ENCODE data around the gene ITM2A.

Gene ITM2A

DNA sequence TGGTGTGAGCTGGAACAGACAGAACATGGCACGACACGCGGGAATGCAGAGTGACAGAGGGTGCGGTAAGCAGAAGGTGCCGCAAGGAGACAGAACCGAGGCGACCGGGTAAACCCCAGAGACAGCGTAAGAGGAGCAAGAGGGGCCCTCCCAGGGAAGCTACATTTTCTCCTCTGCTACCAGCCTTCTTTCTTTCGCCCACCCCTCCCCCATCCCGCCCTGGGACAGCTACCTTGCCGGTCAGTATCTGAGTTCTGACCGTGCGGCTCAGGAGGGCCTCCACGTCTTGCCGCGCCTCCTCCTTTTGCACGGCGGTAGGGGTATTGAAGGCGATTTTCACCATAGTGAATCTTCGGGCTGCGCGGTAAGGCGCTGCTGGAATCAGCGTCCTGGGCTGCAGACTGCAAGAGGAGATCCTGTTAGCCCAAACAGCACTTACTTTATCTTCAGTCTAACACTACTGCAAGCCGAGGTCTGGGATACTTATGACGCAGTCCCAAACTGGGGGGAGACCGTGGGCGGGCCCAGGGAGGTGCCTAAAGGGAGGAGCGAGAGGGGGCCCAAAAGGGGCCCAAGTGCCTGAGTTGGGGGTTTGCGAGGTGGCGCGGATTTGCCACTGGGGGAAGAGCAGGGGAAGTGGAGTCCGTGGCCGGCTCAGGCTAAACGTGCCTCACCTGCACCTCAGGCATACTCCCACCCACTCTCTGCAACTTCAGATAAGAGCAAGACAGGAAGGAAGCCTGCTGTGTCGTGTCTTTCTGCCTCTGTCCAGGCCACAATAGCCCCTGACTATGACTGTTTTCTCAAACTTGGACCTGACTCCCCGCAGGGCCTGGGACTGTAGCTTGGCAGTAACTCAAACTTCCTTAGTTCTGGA lies at the start of gene ITM2A:
TSS of gene ITM2A (minus strand) at position 462 of the 877 bp plus-strand sequence. CDS start at position 343, 119 bp downstream.
- Histone ChIP-seq H3K27ac (ENCODE audit: low read length) (no peak within 1 kb of the TSS), H3K4me3 (ENCODE audit: low read length) (peak within 1 kb of the TSS; percentile 55; the same call in 1 of the 2 replicates), H3K36me3 (ENCODE audit: control insufficient read depth, insufficient read depth, low read length) (no peaks in the 10 kb centered on the region), H3K4me1 (ENCODE audit: control insufficient read depth, insufficient read depth, low read length) (no peaks in the 10 kb centered on the region), H3K27me3 (ENCODE audit: control insufficient read depth, insufficient read depth, low read length) (no peaks in the 10 kb centered on the region), H3K9me3 (ENCODE audit: control insufficient read depth, insufficient read depth, low read length) (no peaks in the 10 kb centered on the region)
- no peak for DNase-seq (ENCODE audit: low read depth, low spot score)
- WGBS (ENCODE audit: insufficient coverage, insufficient read length), result no CpG with 5 or more reads among the region's 38 CpGs

DNA sequence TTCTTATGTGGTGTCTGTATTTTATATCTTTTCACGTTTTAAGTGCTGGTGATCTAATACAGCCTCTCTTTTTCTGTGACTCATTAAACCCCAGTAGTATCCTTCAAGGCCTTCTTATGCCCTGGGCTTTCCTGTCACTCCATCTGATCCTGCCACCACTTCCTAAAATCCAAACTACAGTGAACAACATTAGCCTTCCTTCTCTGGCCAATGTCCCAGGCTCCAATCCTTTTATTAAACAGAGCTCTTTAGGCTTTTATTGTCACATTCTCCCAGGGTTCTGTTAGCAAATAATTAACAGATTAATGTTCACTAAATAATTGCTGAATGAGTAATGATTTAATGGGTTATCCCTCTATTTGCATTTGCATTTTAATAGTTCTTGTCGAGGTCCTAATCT lies 47.9 kb upstream of the ITM2A start:
- Histone ChIP-seq H3K36me3 (ENCODE audit: control insufficient read depth, insufficient read depth, low read length) (no peaks in the 10 kb centered on the region), H3K27ac (ENCODE audit: low read length) (no peak overlapping the region), H3K27me3 (ENCODE audit: control insufficient read depth, insufficient read depth, low read length) (no peaks in the 10 kb centered on the region), H3K4me1 (ENCODE audit: control insufficient read depth, insufficient read depth, low read length) (no peaks in the 10 kb centered on the region), H3K4me3 (ENCODE audit: low read length) (no peak overlapping the region), H3K9me3 (ENCODE audit: control insufficient read depth, insufficient read depth, low read length) (no peaks in the 10 kb centered on the region)
- WGBS (ENCODE audit: insufficient coverage, insufficient read length), result no CpG with 5 or more reads among the region's 2 CpGs
- DNase-seq (ENCODE audit: low read depth, low spot score), result no peak

DNA sequence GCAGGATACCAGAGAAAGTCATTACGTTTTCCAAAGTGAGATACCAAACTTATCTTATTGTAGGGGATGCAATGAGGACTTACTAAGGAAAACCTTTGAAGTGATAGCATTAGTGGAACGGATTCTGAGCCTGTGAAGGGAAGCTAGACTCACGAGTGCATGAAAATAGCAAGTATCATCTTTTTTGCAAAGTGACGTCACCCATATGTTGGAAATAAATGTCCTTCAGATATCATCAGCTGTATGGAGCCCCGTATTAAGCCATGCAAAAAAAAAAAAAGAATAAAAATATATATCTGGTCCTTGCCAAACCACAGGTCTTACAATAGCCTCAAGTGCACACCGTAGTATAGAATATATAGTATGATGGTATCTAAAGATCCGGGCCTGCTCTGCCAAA lies 46.8 kb upstream of the ITM2A start:
- H3K4me3 ChIP-seq (ENCODE audit: low read length), result no peak overlapping the region
- WGBS (ENCODE audit: insufficient coverage, insufficient read length), result no CpG with 5 or more reads among the region's 7 CpGs
- no peaks in the 10 kb centered on the region for H3K9me3 ChIP-seq (ENCODE audit: control insufficient read depth, insufficient read depth, low read length)
- no peaks in the 10 kb centered on the region for H3K4me1 ChIP-seq (ENCODE audit: control insufficient read depth, insufficient read depth, low read length)
- H3K27ac ChIP-seq (ENCODE audit: low read length), result no peak overlapping the region
- no peaks in the 10 kb centered on the region for H3K36me3 ChIP-seq (ENCODE audit: control insufficient read depth, insufficient read depth, low read length)
- H3K27me3 ChIP-seq (ENCODE audit: control insufficient read depth, insufficient read depth, low read length), result no peaks in the 10 kb centered on the region
- DNase-seq (ENCODE audit: low read depth, low spot score), result no peak

- no peak for DNase-seq (ENCODE audit: low read depth, low spot score)
- Histone ChIP-seq H3K36me3 (ENCODE audit: control insufficient read depth, insufficient read depth, low read length) (no peaks in the 10 kb centered on the region), H3K4me3 (ENCODE audit: low read length) (no peak overlapping the region), H3K4me1 (ENCODE audit: control insufficient read depth, insufficient read depth, low read length) (no peaks in the 10 kb centered on the region), H3K27ac (ENCODE audit: low read length) (no peak overlapping the region), H3K27me3 (ENCODE audit: control insufficient read depth, insufficient read depth, low read length) (no peaks in the 10 kb centered on the region), H3K9me3 (ENCODE audit: control insufficient read depth, insufficient read depth, low read length) (no peaks in the 10 kb centered on the region)
- no CpG with 5 or more reads among the region's 6 CpGs for WGBS (ENCODE audit: insufficient coverage, insufficient read length)
These were observed 45.8 kb upstream of the ITM2A start for GRCh38 chrX:79412972-79413371.

GRCh38 chrX:79412166-79412565 lies 45.0 kb upstream of the ITM2A start:
- no CpG with 5 or more reads among the region's 3 CpGs for WGBS (ENCODE audit: insufficient coverage, insufficient read length)

GRCh38 chrX:79409657-79410056 lies 42.5 kb upstream of the ITM2A start:
- no peak overlapping the region for H3K4me3 ChIP-seq (ENCODE audit: low read length)
- no peaks in the 10 kb centered on the region for H3K4me1 ChIP-seq (ENCODE audit: control insufficient read depth, insufficient read depth, low read length)
- no peaks in the 10 kb centered on the region for H3K27me3 ChIP-seq (ENCODE audit: control insufficient read depth, insufficient read depth, low read length)
- no peaks in the 10 kb centered on the region for H3K9me3 ChIP-seq (ENCODE audit: control insufficient read depth, insufficient read depth, low read length)
- H3K27ac ChIP-seq (ENCODE audit: low read length), result no peak overlapping the region
- no peaks in the 10 kb centered on the region for H3K36me3 ChIP-seq (ENCODE audit: control insufficient read depth, insufficient read depth, low read length)
- DNase-seq (ENCODE audit: low read depth, low spot score), result no peak

More at GRCh38 chrX:79412166-79412565, 45.0 kb upstream of the ITM2A start:
- Histone ChIP-seq H3K4me1 (ENCODE audit: control insufficient read depth, insufficient read depth, low read length) (no peaks in the 10 kb centered on the region), H3K4me3 (ENCODE audit: low read length) (no peak overlapping the region), H3K27ac (ENCODE audit: low read length) (no peak overlapping the region), H3K36me3 (ENCODE audit: control insufficient read depth, insufficient read depth, low read length) (no peaks in the 10 kb centered on the region), H3K27me3 (ENCODE audit: control insufficient read depth, insufficient read depth, low read length) (no peaks in the 10 kb centered on the region), H3K9me3 (ENCODE audit: control insufficient read depth, insufficient read depth, low read length) (no peaks in the 10 kb centered on the region)
- no peak for DNase-seq (ENCODE audit: low read depth, low spot score)

- H3K9me3 ChIP-seq (ENCODE audit: control insufficient read depth, insufficient read depth, low read length), result no peaks in the 10 kb centered on the region
- H3K4me1 ChIP-seq (ENCODE audit: control insufficient read depth, insufficient read depth, low read length), result no peaks in the 10 kb centered on the region
- H3K27me3 ChIP-seq (ENCODE audit: control insufficient read depth, insufficient read depth, low read length), result no peaks in the 10 kb centered on the region
- no peak for DNase-seq (ENCODE audit: low read depth, low spot score)
- no peak overlapping the region for H3K4me3 ChIP-seq (ENCODE audit: low read length)
- no CpG with 5 or more reads among the region's 3 CpGs for WGBS (ENCODE audit: insufficient coverage, insufficient read length)
- H3K27ac ChIP-seq (ENCODE audit: low read length), result no peak overlapping the region
- no peaks in the 10 kb centered on the region for H3K36me3 ChIP-seq (ENCODE audit: control insufficient read depth, insufficient read depth, low read length)
These were observed 41.6 kb upstream of the ITM2A start for GRCh38 chrX:79408623-79409322.

DNA sequence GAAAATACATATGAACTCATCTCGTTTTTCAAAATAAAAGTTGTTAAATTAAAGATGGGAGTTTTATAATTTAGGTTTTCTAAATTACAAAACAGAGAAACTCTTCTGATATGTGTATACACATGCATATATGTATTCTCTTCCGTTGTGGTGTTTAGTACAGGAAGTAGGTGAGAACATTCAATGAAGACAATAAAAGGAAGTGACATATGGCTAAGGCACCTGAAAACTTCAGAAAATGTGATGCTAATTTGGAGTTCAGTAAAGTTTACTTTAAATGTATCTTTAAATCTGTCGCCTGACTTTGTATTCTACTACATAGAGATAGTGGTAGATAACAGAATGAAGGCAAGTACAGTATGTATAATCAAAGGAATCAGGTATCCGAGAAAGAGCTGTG lies 33.5 kb upstream of the ITM2A start:
- H3K27ac ChIP-seq (ENCODE audit: low read length), result no peak overlapping the region
- no peak for DNase-seq (ENCODE audit: low read depth, low spot score)
- no peak overlapping the region for H3K4me3 ChIP-seq (ENCODE audit: low read length)
- H3K36me3 ChIP-seq (ENCODE audit: control insufficient read depth, insufficient read depth, low read length), result no peaks in the 10 kb centered on the region
- no peaks in the 10 kb centered on the region for H3K4me1 ChIP-seq (ENCODE audit: control insufficient read depth, insufficient read depth, low read length)
- H3K9me3 ChIP-seq (ENCODE audit: control insufficient read depth, insufficient read depth, low read length), result no peaks in the 10 kb centered on the region
- no peaks in the 10 kb centered on the region for H3K27me3 ChIP-seq (ENCODE audit: control insufficient read depth, insufficient read depth, low read length)
- no CpG with 5 or more reads among the region's 4 CpGs for WGBS (ENCODE audit: insufficient coverage, insufficient read length)

DNA sequence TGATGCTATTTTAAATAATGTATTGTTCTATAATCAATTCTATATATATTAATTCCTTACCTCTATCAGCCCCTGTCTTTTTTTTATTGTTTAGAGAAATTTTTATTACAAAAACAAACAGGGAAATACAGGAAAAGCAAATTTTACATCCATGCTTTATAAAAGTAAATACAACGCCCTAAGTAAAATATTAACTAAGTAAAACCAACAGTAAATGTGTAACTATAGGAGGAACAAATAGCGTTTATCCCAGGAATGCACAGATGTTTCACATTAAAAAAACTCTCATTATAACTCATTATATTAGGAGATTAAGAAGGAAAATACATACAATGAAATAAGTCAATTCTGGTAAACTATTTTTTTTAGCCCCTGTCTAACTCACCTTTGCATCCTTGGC lies 8.2 kb upstream of the ITM2A start:
- no peaks in the 10 kb centered on the region for H3K36me3 ChIP-seq (ENCODE audit: control insufficient read depth, insufficient read depth, low read length)
- no peak overlapping the region for H3K27ac ChIP-seq (ENCODE audit: low read length)
- no CpG with 5 or more reads among the region's 2 CpGs for WGBS (ENCODE audit: insufficient coverage, insufficient read length)
- no peaks in the 10 kb centered on the region for H3K9me3 ChIP-seq (ENCODE audit: control insufficient read depth, insufficient read depth, low read length)
- no peaks in the 10 kb centered on the region for H3K27me3 ChIP-seq (ENCODE audit: control insufficient read depth, insufficient read depth, low read length)
- no peak for DNase-seq (ENCODE audit: low read depth, low spot score)
- H3K4me1 ChIP-seq (ENCODE audit: control insufficient read depth, insufficient read depth, low read length), result no peaks in the 10 kb centered on the region
- no peak overlapping the region for H3K4me3 ChIP-seq (ENCODE audit: low read length)

GRCh38 chrX:79371640-79372039 lies 4.5 kb upstream of the ITM2A start:
- no peak for DNase-seq (ENCODE audit: low read depth, low spot score)
- Histone ChIP-seq H3K4me1 (ENCODE audit: control insufficient read depth, insufficient read depth, low read length) (no peaks in the 10 kb centered on the region), H3K4me3 (ENCODE audit: low read length) (no peak overlapping the region), H3K36me3 (ENCODE audit: control insufficient read depth, insufficient read depth, low read length) (no peaks in the 10 kb centered on the region), H3K27me3 (ENCODE audit: control insufficient read depth, insufficient read depth, low read length) (no peaks in the 10 kb centered on the region), H3K27ac (ENCODE audit: low read length) (no peak overlapping the region), H3K9me3 (ENCODE audit: control insufficient read depth, insufficient read depth, low read length) (no peaks in the 10 kb centered on the region)
- WGBS (ENCODE audit: insufficient coverage, insufficient read length), result no CpG with 5 or more reads among the region's 1 CpG
